T follicular helper cell (primary cell): ENCODE data around the gene NDUFB8.

ENCODE experiments used
- DNase-seq: peaks from one replicate; pipeline ENCODE4 v3.0.0-alpha.2; 2020; ENCODE audit warnings: low read depth

The NDUFB8 gene

DNA sequence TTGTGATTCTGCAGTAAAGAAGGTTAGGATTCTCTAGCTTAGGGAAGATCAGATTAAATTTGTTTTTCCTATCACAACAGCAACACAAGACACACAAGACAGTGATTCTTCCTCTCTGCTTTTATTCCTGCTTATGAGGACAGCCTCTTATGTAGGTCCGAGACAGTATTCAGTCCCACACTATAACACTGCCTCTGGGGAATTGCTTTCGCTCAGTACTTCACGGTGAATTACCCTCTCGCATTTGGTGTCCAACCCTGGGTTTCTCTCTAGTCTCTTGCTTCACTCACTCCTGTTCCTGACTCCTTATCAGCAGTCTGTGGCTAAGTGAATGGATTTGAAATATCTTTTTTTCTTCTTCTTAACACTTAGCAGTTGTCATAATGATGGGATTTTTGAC, 7.8 kb upstream of the NDUFB8 start:
- DNase-seq = no peak

DNA sequence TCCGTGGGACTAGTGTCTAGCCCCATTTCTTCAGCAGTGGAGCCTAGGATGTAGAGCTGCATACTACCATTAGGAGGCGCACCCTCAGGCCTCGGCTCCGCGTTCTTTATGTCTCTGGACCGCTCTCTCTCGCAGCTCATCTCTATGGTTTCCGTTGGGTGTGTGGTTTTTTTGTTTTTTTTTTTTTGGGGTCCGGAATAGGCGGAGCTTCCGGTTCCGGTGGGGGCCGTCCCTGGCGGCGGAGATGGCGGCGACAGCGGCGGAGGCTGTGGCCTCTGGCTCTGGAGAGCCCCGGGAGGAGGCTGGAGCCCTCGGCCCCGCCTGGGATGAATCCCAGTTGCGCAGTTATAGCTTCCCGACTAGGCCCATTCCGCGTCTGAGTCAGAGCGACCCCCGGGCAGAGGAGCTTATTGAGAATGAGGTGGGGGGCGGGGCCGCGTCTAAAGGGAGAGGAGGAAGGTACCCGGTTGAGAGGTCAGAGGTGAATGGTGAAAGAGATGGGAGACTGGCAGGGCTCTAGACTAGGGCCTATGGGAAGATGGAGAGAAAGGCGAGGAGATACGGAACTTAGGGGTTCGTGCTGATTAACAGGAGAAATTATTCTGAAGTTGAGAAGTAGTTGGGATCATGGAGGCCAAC, 6.2 kb upstream of the NDUFB8 start, which contains the start of gene HIF1AN:
Gene HIF1AN (plus strand): TSS at position 229 of the 639 bp plus-strand sequence. CDS start 16 bp downstream, at position 245.
- peak; percentile 79 for DNase-seq

DNA sequence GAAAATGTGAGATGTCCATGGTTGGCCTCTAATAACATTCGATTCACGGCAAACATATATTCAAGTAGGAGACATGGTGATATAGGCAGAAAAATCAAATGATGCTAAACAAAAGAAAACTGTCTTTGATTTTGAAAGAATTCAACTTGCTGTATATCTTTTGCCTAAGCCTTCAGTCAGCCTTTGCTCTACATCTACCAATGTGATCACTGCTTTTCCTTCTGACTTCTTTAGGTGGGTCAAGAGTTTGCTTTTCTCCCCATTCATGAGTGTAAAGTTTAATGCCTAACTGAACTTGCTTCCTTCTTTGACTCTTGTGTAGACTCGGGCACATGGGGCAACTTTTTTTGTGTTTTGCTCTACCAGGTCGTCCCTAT, 5.7 kb upstream of the NDUFB8 start:
- no peak for DNase-seq

DNA sequence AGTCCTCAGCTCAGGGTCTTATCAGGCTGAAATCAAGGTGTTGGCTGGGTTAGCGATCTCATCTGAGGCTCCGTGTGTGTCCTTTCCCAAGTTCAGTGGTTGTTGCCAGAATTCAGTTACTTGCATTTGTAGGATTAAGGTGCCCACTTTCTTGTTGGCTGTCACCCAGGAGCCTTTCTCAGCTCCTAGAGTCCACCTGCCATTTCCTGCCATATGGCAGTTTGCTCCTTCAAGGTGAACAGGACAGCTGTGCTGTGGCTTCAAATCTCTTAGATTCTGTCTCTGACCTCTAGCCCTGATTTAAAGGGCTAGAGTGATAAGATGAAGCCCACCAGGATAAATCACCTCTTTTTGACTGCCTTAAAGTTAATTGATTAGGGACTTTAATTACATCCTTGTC, 5.1 kb upstream of the NDUFB8 start:
- no peak for DNase-seq

DNA sequence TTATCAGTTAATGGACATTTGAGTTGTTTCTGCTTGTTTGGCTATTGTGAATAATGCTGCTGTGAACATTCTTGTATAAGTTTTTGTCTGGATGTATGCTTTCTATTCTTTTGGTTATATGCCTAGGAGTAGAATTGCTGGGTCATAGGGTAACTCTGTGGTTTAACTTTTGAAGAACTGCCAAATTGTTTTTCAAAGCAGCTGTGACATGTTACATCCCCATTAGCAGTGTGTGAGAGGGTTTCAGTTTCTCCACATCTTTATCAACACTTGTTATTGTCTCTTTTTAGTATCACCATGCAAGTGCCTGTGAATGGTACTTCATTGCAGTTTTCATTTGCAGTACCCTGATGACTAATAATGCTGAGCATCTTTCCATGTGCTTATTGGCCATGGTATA, 2.1 kb upstream of the NDUFB8 start:
- no peak for DNase-seq

DNA sequence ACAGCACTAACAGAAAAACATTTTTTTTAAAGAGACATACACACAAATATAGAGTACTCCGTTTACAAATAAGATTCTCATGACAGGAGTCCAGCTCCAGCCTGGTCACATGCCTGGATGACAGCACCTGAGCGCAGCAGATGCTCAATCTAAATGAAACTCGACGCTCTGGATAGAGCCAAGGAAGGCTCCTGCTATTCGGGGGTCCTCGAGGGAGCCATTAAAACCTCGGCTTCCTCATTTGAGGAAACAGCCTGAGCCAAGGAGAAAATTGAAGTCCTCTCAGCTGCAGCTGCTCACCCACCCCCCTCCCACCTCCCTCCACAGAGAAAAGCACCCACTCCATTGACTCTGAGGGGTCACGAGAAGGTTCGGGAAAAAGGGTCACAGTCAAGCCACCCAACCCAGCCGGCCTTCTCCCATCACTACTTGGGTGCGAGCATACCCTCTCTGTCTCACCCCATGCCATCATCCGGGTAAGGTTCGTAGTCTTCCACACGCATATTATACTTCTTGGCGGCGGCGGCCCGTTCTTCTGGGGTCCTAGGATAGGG, 673 bp downstream of the NDUFB8 start:
- DNase-seq = no peak

DNA sequence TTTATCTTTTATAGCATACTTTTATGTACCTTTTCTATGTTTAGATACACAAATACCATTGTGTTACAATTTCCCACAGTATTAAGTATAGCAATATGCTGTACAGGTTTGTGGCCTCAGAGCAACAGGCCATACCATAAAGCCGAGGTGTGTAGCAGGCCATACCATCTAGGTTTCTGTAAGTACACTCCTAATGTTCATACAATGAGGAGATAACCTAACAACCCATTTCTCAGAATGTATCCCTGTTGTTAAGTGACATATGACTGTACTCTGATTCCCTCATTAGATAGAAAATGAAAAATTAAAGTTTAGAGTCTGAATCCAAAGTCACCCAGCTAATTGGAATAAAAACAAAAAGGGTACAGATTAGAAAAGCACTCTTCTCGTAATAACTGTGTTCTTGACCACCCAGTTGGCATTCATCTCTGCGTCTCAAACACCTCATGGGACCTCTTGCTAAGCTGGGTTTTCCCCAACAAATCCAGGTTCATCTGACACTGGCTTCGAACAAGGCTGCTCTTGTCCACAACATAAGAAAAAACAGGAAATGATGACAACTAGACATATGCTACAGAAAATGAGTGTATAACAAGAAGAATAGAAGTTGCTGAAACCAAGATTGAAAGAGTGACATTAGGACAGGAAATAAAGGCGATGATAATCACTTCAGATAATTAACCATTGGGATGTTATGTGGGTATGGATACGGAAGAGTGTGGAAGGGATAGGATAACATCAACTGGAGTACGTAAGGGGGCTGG, 1.4 kb downstream of the NDUFB8 start:
- DNase-seq = no peak

DNA sequence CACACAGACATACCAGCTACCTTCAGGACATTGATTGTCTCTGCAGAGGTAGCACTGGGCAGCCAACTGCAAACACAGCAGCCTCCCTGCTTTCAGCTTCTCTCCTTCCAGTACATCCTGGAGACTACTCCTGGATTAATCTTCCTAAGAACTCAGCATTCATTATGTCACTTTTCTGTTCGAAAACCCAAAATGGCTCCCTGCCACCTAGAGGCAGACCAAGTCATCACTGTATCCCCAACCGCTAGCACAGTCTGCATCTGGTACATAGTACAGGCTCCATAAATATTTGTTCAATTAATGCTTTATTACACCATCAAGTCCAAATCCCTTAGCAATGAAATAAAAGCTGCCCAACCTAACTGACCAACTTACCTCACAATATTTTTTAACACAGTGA, 5.0 kb downstream of the NDUFB8 start:
- no peak for DNase-seq

DNA sequence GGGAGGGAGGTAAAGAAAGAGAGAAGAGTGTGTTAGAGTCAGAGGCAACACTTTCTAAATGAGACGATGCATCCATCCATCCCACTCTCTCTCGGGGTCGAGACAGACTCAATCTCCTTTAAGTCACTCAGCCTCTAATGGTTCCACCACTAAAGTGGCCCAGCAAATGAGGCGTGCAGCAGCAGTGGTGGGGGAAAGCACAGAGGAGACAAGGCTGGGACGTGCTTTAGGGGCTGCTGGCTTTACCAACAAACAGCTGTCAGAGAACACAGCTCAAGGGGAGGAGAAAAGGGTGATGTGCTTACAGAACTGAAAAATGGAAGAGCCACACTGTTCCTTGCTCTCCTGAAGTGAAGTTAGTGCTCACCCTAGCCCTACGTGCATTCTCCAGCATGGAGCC, 5.5 kb downstream of the NDUFB8 start:
- DNase-seq = no peak

DNA sequence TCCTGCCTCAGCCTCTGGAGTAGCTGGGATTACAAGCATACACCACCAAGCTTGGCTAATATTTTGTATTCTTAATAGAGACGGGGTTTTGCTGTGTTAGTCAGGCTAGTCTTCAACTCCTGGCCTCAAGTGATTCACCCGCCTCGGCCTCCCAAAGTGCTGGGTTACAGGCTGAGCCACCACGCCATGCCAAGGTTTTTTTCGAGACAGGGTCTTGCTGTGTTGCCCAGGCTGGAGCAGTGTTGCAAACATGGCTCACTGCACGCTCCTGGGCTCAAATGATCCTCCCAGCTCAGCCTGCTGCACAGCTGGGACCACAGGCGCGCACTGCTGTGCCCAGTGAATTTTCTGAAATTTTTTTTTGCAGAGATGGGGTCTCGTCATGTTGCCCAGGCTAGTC, 6.7 kb downstream of the NDUFB8 start:
- DNase-seq = no peak

DNA sequence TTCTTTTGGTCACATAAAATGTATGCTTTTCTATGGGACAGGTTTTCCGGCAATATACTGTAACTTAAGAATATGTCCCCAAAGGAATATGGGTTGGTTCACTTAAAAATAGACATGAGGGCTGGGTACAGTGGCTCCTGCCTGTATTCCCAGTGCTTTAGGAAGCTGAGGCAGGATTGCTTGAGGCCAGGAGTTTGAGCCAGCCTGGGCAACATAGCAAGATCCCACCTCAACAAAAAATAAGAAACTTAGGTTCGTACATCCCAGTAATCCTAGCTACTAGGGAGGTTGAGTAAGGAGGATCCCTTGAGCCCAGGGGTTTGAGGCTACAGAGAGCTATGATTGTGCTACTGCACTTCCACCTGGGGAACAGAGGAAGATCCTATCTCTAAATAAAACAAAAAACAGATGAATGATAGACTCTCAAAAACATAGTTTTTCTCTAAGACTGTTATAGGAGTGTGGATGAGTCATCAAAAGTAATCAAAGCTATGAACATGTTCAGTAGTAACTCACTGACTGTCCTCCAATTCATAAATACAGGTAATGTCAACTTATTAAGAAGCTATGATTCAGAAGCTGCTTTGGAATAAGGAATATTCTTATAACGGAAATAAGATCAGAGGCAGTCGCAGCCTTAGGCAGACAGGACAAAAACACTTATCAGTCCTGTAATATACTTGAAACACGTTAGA, 7.4 kb downstream of the NDUFB8 start:
- DNase-seq = no peak

DNA sequence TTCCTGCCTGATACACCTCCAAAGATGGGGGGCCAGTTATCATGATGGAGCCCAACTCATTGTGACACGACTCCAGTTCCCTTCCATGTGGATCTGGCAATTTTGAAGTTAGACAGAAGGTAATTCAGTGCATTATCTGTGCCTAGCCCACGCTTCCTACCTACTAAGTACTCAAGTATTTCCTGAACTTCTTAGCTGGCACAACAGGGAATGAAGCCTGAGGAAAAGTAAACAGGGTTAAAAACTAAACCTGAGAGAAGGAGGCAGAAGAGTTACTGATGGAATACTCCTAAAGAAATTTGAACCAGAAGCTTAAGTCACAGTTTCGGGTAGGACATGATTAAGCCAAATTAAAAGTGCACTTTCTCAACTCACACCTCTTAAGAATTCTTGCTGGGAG, 8.9 kb downstream of the NDUFB8 start:
- DNase-seq = no peak

DNA sequence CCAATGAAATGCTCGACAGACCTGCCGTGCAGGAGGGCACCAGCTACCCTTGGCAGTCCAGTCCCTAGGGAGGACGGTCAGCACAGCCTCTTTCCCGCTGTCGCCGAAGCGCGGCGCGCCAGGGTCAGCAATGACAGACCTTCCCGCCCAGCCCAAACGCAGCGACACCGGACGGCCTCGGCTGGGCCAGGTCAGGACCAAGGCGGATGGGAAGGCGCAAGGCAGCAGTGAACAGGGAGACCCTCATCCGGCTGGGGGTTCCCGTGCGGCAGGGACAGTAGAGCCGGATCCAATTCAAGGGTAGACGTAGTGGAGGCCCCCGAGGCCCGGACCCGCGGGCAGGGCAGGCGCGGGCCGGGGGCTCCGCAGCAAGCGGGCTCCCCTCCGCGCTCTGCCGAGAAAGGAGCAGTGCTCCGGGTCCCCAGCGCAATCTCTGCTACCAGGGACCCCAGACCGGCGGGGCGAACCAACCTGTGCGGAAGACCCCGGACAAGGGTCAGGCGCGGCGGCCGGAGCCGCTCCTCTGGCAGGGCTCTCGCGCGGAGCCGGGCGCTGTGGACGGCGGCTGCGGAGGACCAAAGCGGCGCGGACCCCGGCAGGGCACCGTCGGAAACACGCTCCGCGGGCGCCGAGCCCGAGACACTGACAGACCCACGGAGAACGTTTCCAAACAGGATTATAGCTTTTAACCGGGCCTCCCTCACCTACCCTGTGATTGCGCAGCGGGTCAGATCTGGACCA, 10.2 kb downstream of the NDUFB8 start, which contains the start of gene SEC31B:
Gene SEC31B (minus strand): TSS at position 551 of the 741 bp plus-strand sequence. CDS start 2,909 bp downstream, outside the sequence.
- no peak for DNase-seq

DNA sequence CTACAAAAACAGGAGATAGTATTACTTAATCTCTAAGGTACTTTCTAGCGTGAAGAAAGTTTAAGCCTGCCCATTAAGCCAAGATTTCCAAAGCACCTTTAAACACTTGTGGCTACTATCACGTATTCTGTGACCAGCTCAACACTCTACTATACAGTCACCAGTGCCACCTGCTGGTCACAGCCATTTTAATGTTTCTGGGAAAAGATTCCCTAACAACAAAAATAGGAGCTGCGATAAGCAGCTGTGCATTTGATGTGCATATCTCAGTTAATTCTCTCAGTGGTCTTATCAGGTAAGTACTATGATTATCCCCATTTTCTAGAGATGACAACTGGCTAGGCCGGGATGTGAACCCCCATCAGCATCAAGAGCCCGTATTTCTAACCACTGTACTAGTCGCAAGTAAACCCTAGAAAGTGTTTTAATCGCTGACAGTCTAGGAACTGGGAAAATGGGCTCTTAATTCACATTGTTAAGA, 10.9 kb downstream of the NDUFB8 start:
- DNase-seq = peak; percentile 45

DNA sequence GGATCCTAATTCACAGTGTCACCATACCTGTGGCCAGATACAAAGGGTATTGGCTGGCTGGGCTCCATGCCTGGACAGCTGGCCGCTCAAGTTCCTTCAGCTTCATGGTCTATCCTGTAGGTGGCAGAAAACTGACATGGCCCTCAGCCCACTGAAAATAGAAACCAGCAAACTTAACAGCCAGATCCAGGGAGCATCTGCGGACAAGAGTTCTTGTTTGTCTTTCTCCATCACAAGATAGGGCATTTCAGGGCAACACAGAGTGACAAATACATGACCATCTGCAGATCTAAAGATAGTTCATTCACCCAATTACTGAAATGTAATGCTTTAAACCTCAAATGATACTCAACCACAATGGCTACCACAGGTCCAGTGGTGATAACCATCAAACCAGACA, 12.8 kb downstream of the NDUFB8 start:
- no peak for DNase-seq

DNA sequence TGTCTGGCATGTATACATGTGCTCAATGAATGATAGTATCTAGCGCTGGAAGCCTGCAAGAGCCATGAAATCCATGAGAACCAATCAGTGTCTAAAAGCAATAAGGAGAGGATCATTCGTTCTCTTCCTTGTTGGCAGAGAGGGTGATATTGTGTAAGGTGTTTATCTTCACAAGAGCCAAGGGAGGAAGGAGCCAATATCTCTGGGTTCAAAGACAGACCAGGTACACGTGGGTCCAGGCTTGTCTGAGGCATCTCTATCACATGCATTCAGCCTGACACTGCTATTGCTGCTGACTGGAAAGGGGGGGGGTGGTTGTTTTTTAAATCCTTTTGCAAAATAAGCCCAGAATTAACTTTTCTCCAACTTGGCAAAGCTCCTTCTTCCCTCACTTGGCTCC, 14.1 kb downstream of the NDUFB8 start:
- no peak for DNase-seq

DNA sequence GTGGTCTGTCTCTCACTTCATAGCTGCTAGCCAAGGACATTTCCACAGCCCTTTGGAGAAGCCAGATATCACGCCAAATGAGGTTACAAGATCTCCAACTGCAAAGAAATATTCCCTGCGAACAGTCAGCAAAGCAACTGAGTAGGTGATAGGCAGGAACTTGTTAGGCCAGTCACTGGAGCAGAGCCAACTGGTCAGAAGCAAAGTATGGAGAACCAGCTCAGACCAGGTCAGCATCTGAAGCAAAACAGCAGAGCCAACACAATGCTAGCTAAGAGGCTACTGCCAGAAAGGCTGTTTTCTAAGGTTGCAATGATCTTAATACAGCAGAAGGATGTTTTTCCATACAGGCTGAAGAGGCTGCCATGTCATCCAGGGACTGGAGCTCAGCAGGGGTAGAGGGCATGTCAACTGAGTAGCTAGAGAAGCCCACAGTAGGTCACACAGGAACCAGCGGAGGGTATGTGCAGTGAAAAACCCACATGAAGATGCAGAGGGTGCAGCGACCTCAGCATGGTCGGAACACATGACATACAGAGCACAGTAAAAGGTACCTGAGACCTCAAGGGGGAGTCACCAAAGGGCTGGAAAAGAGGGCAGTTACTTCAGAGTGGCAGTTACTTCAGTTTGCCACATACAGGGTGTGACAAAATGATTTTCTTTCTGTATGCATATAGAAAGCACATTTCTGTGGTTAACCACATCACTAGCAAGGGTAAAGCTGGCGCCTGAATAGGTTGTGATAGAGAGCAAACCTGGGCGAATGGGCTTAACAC, 18.9 kb downstream of the NDUFB8 start:
- peak; percentile 38 for DNase-seq

DNA sequence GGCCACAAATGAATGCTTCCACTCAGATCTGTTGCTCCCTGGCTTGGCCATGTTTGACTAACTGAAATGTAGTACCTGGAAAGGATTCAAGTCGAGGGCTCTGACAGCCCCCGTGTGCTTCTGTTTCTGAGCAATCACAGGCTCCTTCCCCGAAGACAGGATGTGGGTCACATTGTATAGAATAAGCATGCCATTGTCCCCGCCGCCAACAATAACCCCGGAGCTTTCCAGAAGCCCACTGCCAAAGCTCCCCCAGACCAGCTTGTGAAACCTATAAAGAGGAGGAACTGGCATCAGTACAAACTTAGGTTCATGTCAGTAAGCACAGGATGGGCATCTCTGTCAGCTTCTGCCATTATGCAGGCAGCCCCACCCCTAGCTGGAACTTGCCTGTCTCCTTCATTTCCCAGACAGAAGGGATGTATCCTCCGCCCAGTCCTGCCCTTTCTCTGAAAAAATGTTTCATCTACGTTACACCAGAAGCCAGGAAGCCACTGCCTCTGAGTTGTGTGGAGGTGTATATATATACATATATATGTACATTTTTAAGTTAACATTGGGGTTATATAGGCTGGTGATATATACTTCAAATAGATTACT, 20.3 kb downstream of the NDUFB8 start:
- no peak for DNase-seq

DNA sequence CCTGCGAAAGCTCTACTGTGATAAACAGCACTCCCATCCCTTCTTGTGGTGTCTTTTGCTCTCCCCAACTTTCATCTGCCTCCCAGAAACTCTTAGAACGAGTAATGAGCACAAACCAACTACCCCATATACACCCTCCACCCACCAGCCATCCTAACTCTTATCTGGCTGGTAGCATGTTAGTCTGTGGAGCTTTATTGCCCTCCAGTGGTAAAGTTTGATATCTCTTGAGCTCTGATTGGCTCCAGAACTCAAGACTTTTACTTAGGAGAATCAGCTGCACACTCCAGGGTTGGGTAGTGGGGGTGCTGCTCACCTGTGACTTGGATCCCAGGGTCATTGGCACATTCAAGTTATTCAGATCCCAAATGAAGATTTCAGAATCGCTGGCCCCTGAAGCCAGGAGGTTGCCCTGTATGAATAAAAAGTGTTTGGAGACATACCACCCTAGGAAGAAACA, 20.9 kb downstream of the NDUFB8 start:
- DNase-seq = no peak

DNA sequence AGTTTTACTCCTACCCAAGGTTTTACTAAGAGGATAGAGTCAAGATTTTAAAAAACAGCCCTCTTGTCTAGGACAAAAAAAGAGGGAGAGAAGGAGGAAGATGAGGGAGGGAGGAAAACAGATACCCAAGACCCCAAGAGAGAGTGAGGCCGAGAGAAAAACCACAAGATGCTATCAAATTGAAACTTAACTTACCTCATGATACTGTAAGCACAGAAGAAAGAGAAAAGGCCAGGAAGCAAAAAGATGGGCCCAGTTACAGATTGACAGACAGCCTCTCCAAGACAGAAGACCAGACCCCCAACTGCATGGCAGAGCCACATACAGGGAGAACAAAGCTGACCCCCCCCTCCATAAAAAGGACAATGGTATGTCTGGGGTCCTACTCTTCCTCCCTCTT, 21.4 kb downstream of the NDUFB8 start:
- no peak for DNase-seq

DNA sequence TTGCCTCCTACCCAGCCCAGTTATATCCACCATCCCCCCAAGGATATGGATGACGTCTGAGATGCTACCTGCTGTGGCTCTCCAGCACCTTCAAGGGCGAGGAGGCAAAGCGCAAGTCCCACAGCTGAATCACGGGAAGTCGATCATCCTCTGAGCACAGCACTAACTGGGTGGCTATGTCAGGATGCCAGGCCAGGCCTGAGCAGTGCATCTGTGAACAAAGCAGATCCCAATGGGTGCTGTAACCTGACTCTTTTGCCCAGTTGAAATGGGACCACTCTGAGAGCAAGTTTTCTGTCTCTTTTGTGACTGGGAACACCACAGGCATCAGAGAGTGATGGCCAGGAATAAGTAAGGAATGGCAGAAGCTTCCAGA, 22.3 kb downstream of the NDUFB8 start:
- no peak for DNase-seq
